ENCODE results near the gene ABCA8.
"Not testable (repeated sequence)": the region's sequence is repeated elsewhere in the genome, so short reads cannot be mapped to it uniquely, and the experiment has no call there.

Gene ABCA8

GRCh38 chr17:68824185-68824584, 131.0 kb downstream of the ABCA8 start:
- not testable (repeated sequence) for DNase-seq

GRCh38 chr17:68822719-68823289, 132.4 kb downstream of the ABCA8 start:
- DNase-seq: no peak

- no peak for DNase-seq
Measured at GRCh38 chr17:68821860-68822696, 133.1 kb downstream of the ABCA8 start.

- DNase-seq: no peak
Measured at GRCh38 chr17:68820825-68821481, 134.2 kb downstream of the ABCA8 start.

GRCh38 chr17:68820476-68820824, 134.7 kb downstream of the ABCA8 start:
- no peak for DNase-seq

- DNase-seq: no peak
Measured at GRCh38 chr17:68819465-68819864, 135.7 kb downstream of the ABCA8 start.
